Sigmoid colon (tissue), 7 donors: Measurements from ENCODE around the gene FBLN1. TPM values are rescaled to one million over a fixed set of nuclear protein-coding genes. Genes with fewer than 3 reads are reported as not detected.

ENCODE experiments used
- DNase-seq: peaks from one replicate; pipeline ENCODE4 v3.0.0-alpha.2; 2019
- H3K27ac ChIP-seq, 4 donors: fragments of 200-600 bp; sonication (generic); one replicate each; pipeline ENCODE4 v1.5.1; 2016 to 2019; ENCODE audit warnings: mild to moderate bottlenecking in 1 of 4
- H3K27me3 ChIP-seq, 3 donors: fragments of 200-600 bp; sonication (generic); one replicate each; pipeline ENCODE4 v1.5.1; 2019; ENCODE audit warnings: mild to moderate bottlenecking in 1 of 3
- H3K36me3 ChIP-seq, 4 donors: fragments of 200-600 bp; sonication (generic); one replicate each; pipeline ENCODE4 v1.5.1; 2016 to 2019
- H3K4me1 ChIP-seq, 4 donors: fragments of 200-600 bp; sonication (generic); one replicate each; pipeline ENCODE4 v1.5.1; 2017 to 2019
- H3K4me3 ChIP-seq, 4 donors: fragments of 200-600 bp; sonication (generic); one replicate each; pipeline ENCODE4 v1.5.1; 2017 to 2019; ENCODE audit warnings: mild to moderate bottlenecking in 2 of 4, moderate library complexity in 1 of 4
- H3K9me3 ChIP-seq, 4 donors: fragments of 200-600 bp in 3 of 4; sonication (generic) in 3 of 4; one replicate each; pipeline versions ENCODE4 v1.5.1 to v1.6.1; 2013 to 2019
- CTCF ChIP-seq, 4 experiments: fragments of 450-650 bp in 3 of 4; fragments of 200-600 bp in 1 of 4; IDR thresholded peaks; one replicate each; pipeline ENCODE4 v1.5.1; 2016 to 2019; ENCODE audit warnings: antibody characterized with exemption in 4 of 4, mild to moderate bottlenecking in 3 of 4, moderate library complexity in 2 of 4
- EP300 ChIP-seq, 4 donors: sonication (generic); formaldehyde crosslinking; IDR thresholded peaks; one replicate each; pipeline ENCODE4 v1.6.1; 2017; ENCODE audit warnings: antibody characterized with exemption in 4 of 4
- POLR2A ChIP-seq, 2 donors: fragments of 450-650 bp; IDR thresholded peaks; one replicate each; pipeline ENCODE4 v1.6.1; 2016; ENCODE audit warnings: antibody characterized with exemption in 2 of 2, mild to moderate bottlenecking in 2 of 2, moderate library complexity in 2 of 2
- POLR2AphosphoS5 ChIP-seq, 4 donors: sonication (generic); formaldehyde crosslinking; IDR thresholded peaks; one replicate each; pipeline ENCODE4 v1.6.1; 2017; ENCODE audit warnings: antibody characterized with exemption in 4 of 4
- WGBS, 2 donors: extraction: QIAGEN DNeasy Blood & Tissue Kit; methylation state at CpG; one replicate each; pipeline ENCODE4 v1.1.7; 2013; 5-methylcytosine and 5-hydroxymethylcytosine counted together
- intact Hi-C: fragments of 100-400 bp; cut with DNase I; formaldehyde crosslinking; loops from one replicate; pipeline ENCODE4 v1.15.1; 2023
- polyA plus RNA-seq, 3 donors: library from polyadenylated mRNA; stranded (reverse); fragments of 200-250 nt; gene quantifications; one replicate each; pipeline ENCODE4 v1.2.3, GENCODE V29; 2013
- total RNA-seq, 4 donors: library from RNA; depleted of rRNA; stranded (reverse); fragments of >200 nt; gene quantifications; one replicate each; pipeline ENCODE4 v1.1.0, GENCODE V29; 2016
- donor health status: healthy with polysubstance abuse.
- donor health status: Bipolar disorder and iron deficiency.
- donor health status: healthy.

Gene FBLN1
- total and polyA plus RNA-seq, 7 donors: 9.0 to 230 (median 123) TPM

GRCh38 chr22:45645150-45645525, 142.5 kb downstream of the FBLN1 start:
- Histone ChIP-seq H3K27me3 (peaks cover 0 to 35% (median 14%) of the 10 kb centered on the region in 3 donors), H3K9me3 (no peaks in the 10 kb centered on the region), H3K4me1 (peaks cover 0 to 9% (median 4%) of the 10 kb centered on the region in 4 donors), H3K4me3 (no peak overlapping the region), H3K27ac (no peak overlapping the region), H3K36me3 (no peaks in the 10 kb centered on the region)
- DNase-seq: no peak
- TF ChIP-seq POLR2AphosphoS5 (IDR thresholded peaks at IDR 0.05) (no peak), CTCF (IDR thresholded peaks at IDR 0.05) (no peak), POLR2A (IDR thresholded peaks at IDR 0.05) (no peak), EP300 (IDR thresholded peaks at IDR 0.05) (no peak)
- intact Hi-C loops: loop anchor here (2.0 to 5.0 kb wide), 3 partner anchors 66 to 222 kb away; no protein-coding TSS in a partner anchor
- 35% methylated on average over 16 of the region's 16 CpGs for whole genome bisulfite sequencing, 2 donors

GRCh38 chr22:45645526-45646414, 143.1 kb downstream of the FBLN1 start:
- Histone ChIP-seq H3K27me3 (peaks cover 0 to 30% (median 12%) of the 10 kb centered on the region in 3 donors), H3K9me3 (no peaks in the 10 kb centered on the region), H3K27ac (no peak overlapping the region), H3K4me3 (no peak overlapping the region), H3K36me3 (no peaks in the 10 kb centered on the region), H3K4me1 (peaks cover 0 to 9% (median 4%) of the 10 kb centered on the region in 4 donors)
- TF ChIP-seq EP300 (IDR thresholded peaks at IDR 0.05) (no peak), POLR2A (IDR thresholded peaks at IDR 0.05) (no peak), POLR2AphosphoS5 (IDR thresholded peaks at IDR 0.05) (no peak), CTCF (IDR thresholded peaks at IDR 0.05) (peak; percentile 50 to 97 (median 73))
- WGBS, 2 donors: 11 to 18% methylated on average over 54 of the region's 54 CpGs
- intact Hi-C loops: loop anchor here (2.0 to 5.0 kb wide), 3 partner anchors 67 to 222 kb away; no protein-coding TSS in a partner anchor
- peak; percentile 85 for DNase-seq

- Histone ChIP-seq H3K4me1 (peaks cover 0 to 9% (median 4%) of the 10 kb centered on the region in 4 donors), H3K27ac (no peak overlapping the region), H3K27me3 (peaks cover 0 to 23% (median 3%) of the 10 kb centered on the region in 3 donors), H3K36me3 (no peaks in the 10 kb centered on the region), H3K4me3 (no peak overlapping the region), H3K9me3 (no peaks in the 10 kb centered on the region)
- TF ChIP-seq CTCF (IDR thresholded peaks at IDR 0.05) (no peak), EP300 (IDR thresholded peaks at IDR 0.05) (no peak), POLR2AphosphoS5 (IDR thresholded peaks at IDR 0.05) (no peak), POLR2A (IDR thresholded peaks at IDR 0.05) (no peak)
- no peak for DNase-seq
- intact Hi-C loops: loop anchor here (5.0 kb wide), 1 partner anchor 220 kb away; no protein-coding TSS in a partner anchor
- 80 to 89% methylated on average over 18 of the region's 18 CpGs for WGBS, 2 donors
These were observed 145.0 kb downstream of the FBLN1 start for GRCh38 chr22:45647532-45648225.

GRCh38 chr22:45648301-45649117, 145.8 kb downstream of the FBLN1 start:
- TF ChIP-seq POLR2AphosphoS5 (IDR thresholded peaks at IDR 0.05) (no peak), EP300 (IDR thresholded peaks at IDR 0.05) (no peak)
- WGBS, 2 donors: 80 to 91% methylated on average over 24 of the region's 24 CpGs
- Histone ChIP-seq H3K27ac (no peak overlapping the region), H3K4me1 (peaks cover 0 to 9% (median 4%) of the 10 kb centered on the region in 4 donors), H3K4me3 (no peak overlapping the region), H3K27me3 (peaks cover 0 to 23% (median 3%) of the 10 kb centered on the region in 3 donors), H3K36me3 (no peaks in the 10 kb centered on the region), H3K9me3 (no peaks in the 10 kb centered on the region)
- DNase-seq: no peak
- intact Hi-C loops: loop anchor here (5.0 kb wide), 1 partner anchor 219 kb away; no protein-coding TSS in a partner anchor
